ENCODE results near the gene FASTK.

The FASTK gene

GRCh38 chr7:151083071-151083823, 2.6 kb upstream of the FASTK start, which contains the start of gene TMUB1:
Gene TMUB1 (minus strand): TSS chr7:151083493. CDS start chr7:151082563, 930 bp downstream.
- peak in 49 of 51 donors; percentile 25 to 89 (median 66) for DNase-seq

- no peak for DNase-seq
These were observed 1.8 kb upstream of the FASTK start for GRCh38 chr7:151082141-151083070.

GRCh38 chr7:151081170-151082101, 827 bp upstream of the FASTK start:
- DNase-seq, result peak in 1 of 51 donors; percentile 37

- DNase-seq, result peak in 6 of 51 donors; percentile 23 to 64 (median 49)
These were observed 515 bp downstream of the FASTK start for GRCh38 chr7:151080067-151080521.

- no peak for DNase-seq
These were observed 1.3 kb downstream of the FASTK start for GRCh38 chr7:151079199-151079910.

GRCh38 chr7:151078233-151079040, 2.2 kb downstream of the FASTK start:
- no peak for DNase-seq

- no peak for DNase-seq
These were observed 2.8 kb downstream of the FASTK start for GRCh38 chr7:151077705-151078232.

- no peak for DNase-seq
These were observed 3.5 kb downstream of the FASTK start for GRCh38 chr7:151076863-151077704.

- DNase-seq, result no peak
These were observed 4.6 kb downstream of the FASTK start for GRCh38 chr7:151075978-151076426.

GRCh38 chr7:151075662-151075971, 5.0 kb downstream of the FASTK start:
- DNase-seq, result no peak

GRCh38 chr7:151074817-151075661, 5.6 kb downstream of the FASTK start:
- DNase-seq, result no peak

- DNase-seq, result no peak
These were observed 6.6 kb downstream of the FASTK start for GRCh38 chr7:151073990-151074389.

GRCh38 chr7:151071032-151071866, 9.4 kb downstream of the FASTK start:
- DNase-seq, result no peak

- DNase-seq, result no peak
These were observed 10.0 kb downstream of the FASTK start for GRCh38 chr7:151070574-151070960.

GRCh38 chr7:151069841-151070573, 10.6 kb downstream of the FASTK start:
- DNase-seq, result no peak

Data from hypothalamus (tissue), 51 donors.